Inflammatory macrophage treated with lipopolysaccharide for 4 hours (primary cell): ENCODE results near the gene RAB35.

Experiments
- DNase-seq: peaks from one replicate; pipeline ENCODE4 v3.0.0-alpha.2; 2020

Gene RAB35

GRCh38 chr12:120116441-120116791 is at the start of gene RAB35:
RAB35 (minus strand) TSS chr12:120116753; CDS start chr12:120116650, 103 bp downstream.
- DNase-seq = no peak

DNA sequence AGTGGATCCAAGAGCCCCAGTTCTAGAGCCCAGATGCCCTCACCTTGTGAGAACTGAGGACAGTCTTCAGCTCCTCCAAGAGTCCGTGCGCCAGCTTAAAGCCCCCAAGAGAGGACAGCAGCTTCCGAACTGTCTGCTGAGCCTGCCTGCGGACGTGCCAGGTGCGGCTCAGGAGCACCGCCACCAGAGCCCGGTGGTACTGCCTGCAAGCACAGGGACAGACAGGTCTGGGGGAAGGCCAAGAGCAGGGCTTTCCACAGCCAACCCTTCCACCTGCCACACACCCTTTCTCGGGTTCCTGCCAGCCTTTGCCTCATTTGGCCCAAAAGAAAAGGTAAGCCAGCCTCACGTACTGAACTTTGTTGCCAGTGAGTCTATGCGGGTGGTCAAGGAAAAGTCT is 47.7 kb upstream of the RAB35 start:
- no peak for DNase-seq

- no peak for DNase-seq
Observed at GRCh38 chr12:120162763-120163162, 46.2 kb upstream of the RAB35 start.

GRCh38 chr12:120161852-120162251 is 45.3 kb upstream of the RAB35 start:
- no peak for DNase-seq

DNA sequence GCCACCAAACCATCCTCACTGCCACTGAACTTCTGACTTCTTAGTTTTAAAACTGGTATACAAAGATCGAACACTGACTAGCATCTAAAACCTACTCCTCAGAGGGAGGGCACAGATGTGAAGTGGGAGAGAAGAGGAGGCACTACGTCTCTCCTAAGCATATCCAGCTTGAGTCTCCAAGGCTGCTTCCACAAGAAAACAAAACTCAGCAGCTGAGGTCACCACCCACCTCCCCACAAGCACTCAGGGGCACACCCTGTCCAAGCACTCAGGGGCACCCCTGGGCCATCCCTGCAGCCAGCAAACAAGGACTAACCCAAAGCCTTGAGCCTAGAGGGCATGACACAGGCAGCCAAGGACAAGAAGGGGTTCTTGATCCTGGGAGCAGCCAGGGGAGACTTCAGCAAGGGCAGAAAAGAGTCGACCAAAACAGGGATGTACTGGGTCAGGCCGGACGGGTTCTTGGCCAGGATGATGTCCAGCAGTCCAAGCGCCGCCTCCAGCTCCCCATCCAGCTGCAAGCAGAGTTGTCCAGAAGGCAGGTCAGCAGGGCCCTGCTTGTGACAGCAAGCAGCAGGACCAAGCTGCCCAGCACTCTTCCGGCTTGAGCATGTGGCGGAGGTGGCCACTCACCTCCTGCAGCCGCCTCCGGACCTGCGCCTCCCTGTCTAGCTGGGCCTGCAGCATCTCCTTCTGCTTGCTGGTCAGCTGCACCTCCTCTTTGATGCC is 43.1 kb upstream of the RAB35 start:
- DNase-seq = no peak

- DNase-seq = no peak
Observed at GRCh38 chr12:120158351-120158750, 41.8 kb upstream of the RAB35 start.

DNA sequence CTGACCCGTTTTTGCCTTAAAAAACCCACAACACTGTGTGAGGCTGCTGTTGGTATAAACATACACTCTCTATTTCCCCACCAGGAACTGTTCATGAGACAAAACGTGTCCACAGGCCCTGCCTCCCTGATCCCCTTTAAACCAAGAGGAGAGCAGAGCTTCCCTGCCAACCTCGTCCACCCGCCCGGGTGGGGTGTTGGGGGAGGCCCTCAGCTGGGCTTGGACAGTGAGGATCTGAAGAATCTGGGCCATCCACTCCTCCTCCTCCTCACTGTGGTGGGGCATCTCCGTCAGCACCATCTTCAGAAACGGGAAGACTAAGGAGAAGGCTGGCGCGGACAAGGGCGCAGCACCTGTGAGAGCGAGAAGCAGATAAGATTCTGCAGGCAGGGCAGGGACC is 41.1 kb upstream of the RAB35 start:
- no peak for DNase-seq

DNA sequence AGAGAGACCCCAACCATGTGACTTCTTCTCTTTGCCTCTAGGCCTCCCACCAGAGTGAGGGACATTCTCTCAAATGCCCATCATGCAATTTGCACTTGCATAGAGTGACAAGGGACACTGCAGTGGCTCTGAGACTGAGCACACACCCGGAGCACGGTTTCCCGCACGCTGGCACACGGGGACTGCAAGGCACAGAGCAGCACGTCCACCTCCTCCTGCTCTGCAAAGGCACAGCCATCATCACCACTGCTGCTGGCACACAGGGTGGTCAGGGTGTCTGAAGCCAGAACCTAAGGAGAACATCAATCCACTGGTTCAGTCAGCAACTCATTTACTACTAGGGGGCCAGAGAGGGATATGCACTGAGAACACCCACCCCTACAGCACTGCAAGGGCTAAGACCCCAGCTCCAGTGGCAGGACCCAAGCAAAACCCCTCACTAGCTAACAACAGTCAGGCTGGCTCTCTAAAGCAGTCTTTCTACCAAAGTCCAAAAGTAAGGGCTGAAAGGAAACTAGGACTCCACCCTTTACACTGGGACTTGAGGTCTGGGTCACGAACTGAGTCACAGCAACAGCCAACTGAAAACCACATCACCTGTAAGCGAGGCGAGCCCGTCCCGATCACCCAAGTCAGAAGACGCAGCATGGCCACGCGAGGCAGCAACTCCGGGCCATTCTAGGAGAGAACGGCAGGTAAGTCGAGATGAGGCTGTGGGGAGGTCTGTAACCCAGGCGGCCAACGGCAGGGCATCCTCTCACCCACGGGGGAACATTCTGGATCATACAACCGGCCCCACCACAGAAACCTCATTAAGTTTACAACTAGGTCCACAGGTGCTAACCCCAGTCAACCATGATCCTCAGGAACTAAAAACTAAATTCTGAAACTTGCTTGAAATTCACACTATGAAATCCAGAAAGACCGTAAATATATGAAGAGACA is 40.0 kb upstream of the RAB35 start:
- no peak for DNase-seq

DNA sequence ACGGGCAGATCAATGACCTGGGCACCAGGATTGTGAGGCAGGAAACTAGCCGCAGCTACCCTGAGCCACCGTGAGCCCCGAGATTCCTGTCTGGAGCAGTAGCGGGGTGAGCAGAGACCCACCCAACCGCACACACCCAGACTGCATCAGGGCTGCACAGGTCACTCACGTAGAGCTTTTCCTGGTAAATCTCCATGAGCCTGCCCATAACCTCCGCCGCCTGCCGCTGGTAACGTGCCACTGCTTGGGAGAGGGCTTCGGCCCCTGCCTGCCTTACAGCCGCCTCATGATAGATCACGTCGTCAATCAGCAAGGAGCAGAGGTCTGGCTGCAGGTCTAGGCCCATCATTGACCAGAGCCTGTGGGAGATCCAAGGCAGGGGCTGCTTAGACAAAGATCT is 38.5 kb upstream of the RAB35 start:
- DNase-seq = no peak

DNA sequence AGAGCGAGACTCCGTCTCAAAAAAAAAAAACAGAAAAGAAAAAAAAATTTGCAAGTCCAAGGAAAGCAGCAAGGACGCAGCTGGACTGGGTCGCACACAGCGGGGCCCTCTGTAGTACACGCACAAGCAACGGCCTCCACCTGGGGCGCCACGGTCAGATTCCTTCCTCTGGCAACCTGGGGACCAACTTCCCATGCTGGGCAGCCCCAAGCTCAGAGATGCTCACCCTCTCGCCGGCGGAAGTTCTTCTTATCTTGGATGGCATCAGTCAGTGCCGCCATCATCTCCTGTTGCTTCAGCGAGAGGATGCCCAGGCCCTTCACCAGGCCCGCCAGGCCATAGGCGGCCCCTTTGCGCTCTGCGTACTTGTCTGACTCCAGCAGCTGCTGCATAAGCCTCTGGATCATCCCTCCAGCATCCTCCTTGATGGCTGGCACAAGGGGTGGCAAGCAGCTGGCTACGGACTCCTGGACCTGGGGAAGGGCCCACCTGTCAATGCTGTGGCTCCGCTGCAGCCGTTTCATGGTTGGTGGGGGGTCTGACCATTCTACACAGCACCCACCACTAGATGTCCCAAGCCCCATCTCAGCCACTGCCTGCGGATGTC is 34.5 kb upstream of the RAB35 start:
- no peak for DNase-seq

- no peak for DNase-seq
Observed at GRCh38 chr12:120148011-120148410, 31.5 kb upstream of the RAB35 start.

DNA sequence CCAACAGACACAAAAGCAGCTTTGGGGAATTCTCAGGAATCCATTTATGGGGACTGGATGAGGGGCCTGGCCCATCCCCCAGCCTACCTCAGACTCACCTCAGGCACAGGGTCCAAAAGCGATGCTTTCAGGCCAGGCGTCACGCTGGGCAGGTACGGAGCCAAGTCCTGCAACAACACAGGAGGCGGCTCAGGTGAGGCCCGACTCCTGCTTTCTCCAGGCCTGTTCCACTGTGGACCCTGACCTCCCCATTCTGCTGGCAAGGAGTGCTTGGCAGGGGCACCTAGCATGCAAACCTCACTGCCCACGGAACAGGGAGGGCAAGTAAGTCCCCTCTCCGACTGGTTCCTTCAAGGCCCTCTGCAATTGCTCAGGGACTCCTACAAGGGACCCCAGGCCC is 28.6 kb upstream of the RAB35 start:
- DNase-seq = no peak

DNA sequence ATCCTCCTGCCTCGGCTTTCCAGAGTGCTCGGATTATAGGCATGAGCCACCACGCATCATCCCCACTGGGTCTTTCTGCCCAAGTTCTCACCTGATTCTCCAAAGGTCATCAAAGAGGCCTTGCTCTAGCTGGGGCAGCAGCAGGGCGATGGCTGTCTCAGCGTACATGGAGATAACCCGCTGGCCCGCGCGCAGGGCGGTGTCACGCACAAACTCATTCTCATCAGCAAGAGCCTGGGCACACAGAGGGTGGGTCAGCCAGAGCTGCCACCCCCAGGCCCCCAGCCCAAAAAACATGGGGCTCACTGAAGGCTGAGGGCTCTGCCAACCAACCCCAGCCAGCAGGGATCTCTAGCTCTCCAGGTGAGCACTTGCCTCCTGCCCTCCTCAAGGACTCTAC is 27.7 kb upstream of the RAB35 start:
- no peak for DNase-seq

- DNase-seq = no peak
Observed at GRCh38 chr12:120142231-120142877, 25.8 kb upstream of the RAB35 start.

GRCh38 chr12:120141336-120141735 is 24.8 kb upstream of the RAB35 start:
- no peak for DNase-seq

DNA sequence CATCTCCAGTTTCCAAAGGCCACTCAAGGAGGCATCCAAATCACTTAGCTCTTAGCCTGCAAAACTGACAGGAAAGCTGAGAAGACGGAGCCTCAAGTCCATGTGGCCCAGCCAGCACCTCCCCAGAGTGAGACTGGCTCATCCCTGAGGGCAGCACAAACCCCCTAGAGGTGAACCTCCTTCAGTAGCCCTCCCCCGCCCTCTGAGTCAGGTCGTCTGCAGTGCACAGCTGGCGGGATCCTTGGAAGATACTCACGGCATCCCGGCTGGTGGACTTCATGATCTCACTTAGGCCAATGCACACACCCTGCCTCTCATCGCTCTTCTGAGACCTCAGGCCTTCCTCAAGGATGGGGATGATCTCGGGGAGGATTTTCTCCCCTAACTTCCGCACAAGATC is 24.1 kb upstream of the RAB35 start:
- DNase-seq = no peak

- no peak for DNase-seq
Observed at GRCh38 chr12:120139958-120140357, 23.4 kb upstream of the RAB35 start.

GRCh38 chr12:120138366-120138765 is 21.8 kb upstream of the RAB35 start:
- no peak for DNase-seq

GRCh38 chr12:120137833-120138232 is 21.3 kb upstream of the RAB35 start:
- DNase-seq = no peak

GRCh38 chr12:120136093-120136770 is 19.7 kb upstream of the RAB35 start:
- DNase-seq = no peak

DNA sequence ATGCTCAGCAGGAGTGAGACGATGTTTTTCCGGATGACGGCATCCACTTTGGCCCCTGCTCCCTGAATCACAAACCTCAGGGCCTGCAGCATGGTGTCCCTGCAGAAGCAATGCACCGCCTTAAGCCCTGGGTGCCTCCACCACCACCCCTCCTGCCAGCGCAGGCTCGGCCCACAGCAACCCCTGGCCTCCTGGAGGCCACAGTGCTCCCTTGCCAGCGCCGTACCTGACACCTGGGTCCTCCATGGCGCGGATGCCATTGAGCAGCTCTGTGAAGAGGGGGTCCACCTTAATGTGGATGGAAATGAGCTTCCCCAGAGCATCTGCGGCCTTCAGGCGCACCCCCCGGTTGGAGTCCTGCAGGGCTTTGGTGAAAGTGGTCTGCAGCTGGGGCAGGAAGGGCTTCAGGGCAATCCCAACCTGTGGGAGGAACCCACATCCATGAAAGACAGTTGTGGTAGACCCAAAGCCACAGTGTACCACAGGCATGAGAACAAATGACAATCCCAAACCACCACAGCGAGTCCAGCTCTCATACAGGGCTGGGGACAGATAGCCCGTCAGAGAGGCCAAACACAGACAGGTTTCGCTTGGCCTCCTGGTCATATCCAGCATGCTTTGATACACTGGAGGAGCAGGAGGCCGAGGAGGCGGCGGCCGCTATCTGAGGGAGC is 17.9 kb upstream of the RAB35 start:
- no peak for DNase-seq

DNA sequence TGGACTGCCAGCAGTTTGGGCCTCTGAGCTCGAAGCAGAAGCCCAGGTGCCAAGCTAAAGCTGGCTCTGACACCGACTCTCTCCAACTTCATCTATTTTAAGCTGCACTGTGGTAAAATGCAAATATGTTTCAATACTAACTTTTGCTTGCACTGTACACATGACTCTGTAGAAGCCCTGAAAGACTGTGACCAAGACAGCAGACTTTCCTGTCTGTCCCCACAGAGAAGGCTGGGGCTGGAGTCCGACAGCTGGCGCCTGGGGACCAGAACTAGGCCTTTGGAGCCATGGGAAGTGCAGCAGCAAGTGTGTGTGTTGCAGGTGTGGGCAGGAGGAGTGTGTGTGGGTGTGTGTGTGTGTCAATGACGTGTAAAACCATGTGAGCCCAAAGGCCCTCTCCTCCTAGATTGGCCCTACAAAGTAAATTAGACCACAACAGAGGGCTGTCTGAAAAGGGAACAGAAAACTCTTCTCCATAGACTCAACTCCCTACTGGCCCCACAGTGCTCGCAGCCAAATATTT is 16.4 kb upstream of the RAB35 start:
- DNase-seq = no peak
